ENCODE data around the gene FAIM2. TPM values are rescaled to one million over a fixed set of nuclear protein-coding genes. Genes with fewer than 3 reads are reported as not detected.
"Not testable (repeated sequence)": the region's sequence is repeated elsewhere in the genome, so short reads cannot be mapped to it uniquely, and the experiment has no call there.

The FAIM2 gene
- total RNA-seq, 1 experiment from 2014 or later, result 49.8 TPM

DNA sequence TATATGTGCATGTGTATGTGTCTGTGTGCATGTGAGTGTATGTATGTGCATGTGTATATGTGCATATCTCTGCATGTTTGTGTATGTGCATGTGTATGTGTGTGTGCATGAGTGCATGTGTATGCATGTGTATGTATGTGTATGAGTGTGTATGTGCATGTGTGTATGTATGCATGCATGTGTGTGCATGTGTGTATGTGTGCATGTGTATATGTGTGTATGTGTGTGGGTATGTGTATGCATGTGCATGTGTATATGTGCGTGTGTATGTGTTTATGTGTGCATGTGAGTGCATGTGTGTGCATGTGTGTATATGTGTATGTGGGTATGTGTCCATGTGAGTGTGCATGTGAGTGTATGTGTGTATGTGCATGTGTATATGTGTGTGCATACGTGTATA lies 24.6 kb downstream of the FAIM2 start:
- H3K4me1 ChIP-seq (ENCODE audit: low read length), result peaks cover 44% of the 10 kb centered on the region
- H3K4me3 ChIP-seq (ENCODE audit: low read length); H2AFZ ChIP-seq (ENCODE audit: low read length); H3K36me3 ChIP-seq (ENCODE audit: insufficient read depth, low read length); H3K27ac ChIP-seq (ENCODE audit: low read length); DNase-seq; H3K27me3 ChIP-seq (ENCODE audit: low read length); H3K79me2 ChIP-seq (ENCODE audit: low read length); H3K9me2 ChIP-seq (replicated peaks; ENCODE audit: insufficient read depth, low read length); H3K4me2 ChIP-seq (ENCODE audit: low read depth, low read length, poor library complexity, severe bottlenecking); H3K9me3 ChIP-seq (ENCODE audit: low read length); H3K9ac ChIP-seq (ENCODE audit: low read length); H4K20me1 ChIP-seq (ENCODE audit: insufficient read depth, low read depth, low read length): not testable (repeated sequence)

DNA sequence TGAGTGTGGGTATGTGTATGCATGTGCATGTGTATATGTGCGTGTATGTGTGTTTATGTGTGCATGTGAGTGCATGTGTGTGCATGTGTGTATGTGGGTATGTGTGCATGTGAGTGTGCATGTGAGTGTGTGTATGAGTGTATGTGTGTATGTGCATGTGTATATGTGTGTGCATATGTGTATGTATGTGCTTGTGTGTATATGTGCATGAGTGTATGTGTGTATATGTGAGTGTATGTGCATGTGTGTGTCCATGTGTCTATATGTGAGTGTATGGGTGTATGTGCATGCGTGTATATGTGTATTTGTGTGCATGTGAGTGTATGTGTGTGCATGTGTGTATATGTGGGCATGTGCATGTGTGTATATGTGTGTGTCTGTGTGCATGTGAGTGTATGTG lies 25.7 kb downstream of the FAIM2 start:
- no peak overlapping the region for H3K4me2 ChIP-seq (ENCODE audit: low read depth, low read length, poor library complexity, severe bottlenecking)
- peaks cover 44% of the 10 kb centered on the region for H3K4me1 ChIP-seq (ENCODE audit: low read length)
- no peaks in the 10 kb centered on the region for H3K79me2 ChIP-seq (ENCODE audit: low read length)
- H3K9ac ChIP-seq (ENCODE audit: low read length), result no peak overlapping the region
- H3K9me3 ChIP-seq (ENCODE audit: low read length), result no peaks in the 10 kb centered on the region
- no peaks in the 10 kb centered on the region for H3K9me2 ChIP-seq (replicated peaks; ENCODE audit: insufficient read depth, low read length)
- no peaks in the 10 kb centered on the region for H4K20me1 ChIP-seq (ENCODE audit: insufficient read depth, low read depth, low read length)
- no peak overlapping the region for H3K4me3 ChIP-seq (ENCODE audit: low read length)
- no peaks in the 10 kb centered on the region for H3K36me3 ChIP-seq (ENCODE audit: insufficient read depth, low read length)
- DNase-seq, result no peak
- no peak overlapping the region for H2AFZ ChIP-seq (ENCODE audit: low read length)
- H3K27ac ChIP-seq (ENCODE audit: low read length), result no peak overlapping the region
- no peaks in the 10 kb centered on the region for H3K27me3 ChIP-seq (ENCODE audit: low read length)

DNA sequence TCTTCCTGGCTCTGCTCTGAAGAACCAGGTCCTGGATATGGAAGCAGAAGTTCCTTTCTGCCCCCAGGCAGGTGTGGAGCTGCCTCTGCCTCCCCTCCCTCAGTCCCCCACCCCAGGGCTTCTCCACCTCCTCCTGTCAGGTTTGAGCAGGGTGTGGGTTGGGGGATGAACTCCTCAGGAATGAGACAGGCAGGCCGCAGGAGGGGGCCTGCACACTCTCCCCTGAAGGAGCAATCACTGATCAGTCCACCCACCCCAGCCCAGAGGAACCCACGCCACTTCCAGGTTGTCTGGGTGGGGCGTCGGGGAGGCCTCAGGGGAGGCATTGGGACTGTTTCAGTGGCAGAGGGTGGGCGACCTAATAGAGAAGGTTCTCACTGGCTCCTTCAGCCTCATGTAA lies 26.6 kb downstream of the FAIM2 start:
- DNase-seq, result no peak
- H3K27ac ChIP-seq (ENCODE audit: low read length), result no peak overlapping the region
- H4K20me1 ChIP-seq (ENCODE audit: insufficient read depth, low read depth, low read length), result no peaks in the 10 kb centered on the region
- no peak overlapping the region for H3K4me2 ChIP-seq (ENCODE audit: low read depth, low read length, poor library complexity, severe bottlenecking)
- no peaks in the 10 kb centered on the region for H3K9me3 ChIP-seq (ENCODE audit: low read length)
- H3K4me1 ChIP-seq (ENCODE audit: low read length), result peaks cover 44% of the 10 kb centered on the region
- H3K4me3 ChIP-seq (ENCODE audit: low read length), result no peak overlapping the region
- no peak overlapping the region for H2AFZ ChIP-seq (ENCODE audit: low read length)
- no peak overlapping the region for H3K9ac ChIP-seq (ENCODE audit: low read length)
- H3K36me3 ChIP-seq (ENCODE audit: insufficient read depth, low read length), result no peaks in the 10 kb centered on the region
- no peaks in the 10 kb centered on the region for H3K27me3 ChIP-seq (ENCODE audit: low read length)
- no peaks in the 10 kb centered on the region for H3K79me2 ChIP-seq (ENCODE audit: low read length)
- no peaks in the 10 kb centered on the region for H3K9me2 ChIP-seq (replicated peaks; ENCODE audit: insufficient read depth, low read length)

- Histone ChIP-seq H2AFZ (ENCODE audit: low read length) (no peak overlapping the region), H3K79me2 (ENCODE audit: low read length) (no peaks in the 10 kb centered on the region), H3K4me3 (ENCODE audit: low read length) (no peak overlapping the region), H3K9ac (ENCODE audit: low read length) (no peak overlapping the region), H3K9me3 (ENCODE audit: low read length) (no peaks in the 10 kb centered on the region), H3K4me2 (ENCODE audit: low read depth, low read length, poor library complexity, severe bottlenecking) (no peak overlapping the region), H4K20me1 (ENCODE audit: insufficient read depth, low read depth, low read length) (no peaks in the 10 kb centered on the region), H3K27ac (ENCODE audit: low read length) (no peak overlapping the region), H3K27me3 (ENCODE audit: low read length) (no peaks in the 10 kb centered on the region), H3K4me1 (ENCODE audit: low read length) (peaks cover 44% of the 10 kb centered on the region), H3K36me3 (ENCODE audit: insufficient read depth, low read length) (no peaks in the 10 kb centered on the region), H3K9me2 (replicated peaks; ENCODE audit: insufficient read depth, low read length) (no peaks in the 10 kb centered on the region)
- no peak for DNase-seq
These were observed 27.6 kb downstream of the FAIM2 start for GRCh38 chr12:49876070-49876469.

DNA sequence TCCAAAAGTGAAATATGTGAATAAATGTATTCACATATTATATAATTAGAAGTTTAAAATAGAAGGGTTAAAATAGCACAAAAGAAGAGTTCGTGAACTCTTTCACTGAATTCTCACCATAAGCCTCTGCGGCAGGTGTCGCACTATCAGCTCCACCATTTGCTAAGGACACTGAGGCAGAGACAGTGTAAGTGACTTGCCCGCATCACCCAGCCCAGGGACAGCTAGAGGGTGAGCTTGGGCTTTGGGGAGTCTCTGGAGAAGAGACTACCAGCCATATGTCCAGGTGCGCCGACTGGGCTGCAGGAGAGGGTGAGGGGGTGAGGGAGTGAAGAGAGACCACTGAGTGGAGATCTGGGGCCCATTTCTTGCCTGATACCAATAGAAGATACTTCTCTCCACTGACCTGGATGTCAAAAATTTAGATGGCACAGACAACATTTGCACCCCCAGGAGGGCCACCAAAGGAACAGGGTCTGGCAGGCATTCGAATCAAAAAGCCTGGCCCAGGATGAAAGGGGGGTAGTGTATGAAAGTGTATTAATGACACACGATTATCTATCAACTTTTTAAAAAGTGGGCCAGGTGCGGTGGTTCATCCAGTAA lies 28.5 kb downstream of the FAIM2 start:
- H3K36me3 ChIP-seq (ENCODE audit: insufficient read depth, low read length), result no peaks in the 10 kb centered on the region
- no peak for DNase-seq
- H3K79me2 ChIP-seq (ENCODE audit: low read length), result no peaks in the 10 kb centered on the region
- no peak overlapping the region for H3K4me3 ChIP-seq (ENCODE audit: low read length)
- peaks cover 52% of the 10 kb centered on the region for H3K4me1 ChIP-seq (ENCODE audit: low read length)
- no peaks in the 10 kb centered on the region for H3K27me3 ChIP-seq (ENCODE audit: low read length)
- H3K9me2 ChIP-seq (replicated peaks; ENCODE audit: insufficient read depth, low read length), result no peaks in the 10 kb centered on the region
- H3K4me2 ChIP-seq (ENCODE audit: low read depth, low read length, poor library complexity, severe bottlenecking), result no peak overlapping the region
- H4K20me1 ChIP-seq (ENCODE audit: insufficient read depth, low read depth, low read length), result no peaks in the 10 kb centered on the region
- no peak overlapping the region for H3K9ac ChIP-seq (ENCODE audit: low read length)
- peak overlapping the region; percentile 95 for H3K27ac ChIP-seq (ENCODE audit: low read length)
- no peaks in the 10 kb centered on the region for H3K9me3 ChIP-seq (ENCODE audit: low read length)
- H2AFZ ChIP-seq (ENCODE audit: low read length), result no peak overlapping the region

DNA sequence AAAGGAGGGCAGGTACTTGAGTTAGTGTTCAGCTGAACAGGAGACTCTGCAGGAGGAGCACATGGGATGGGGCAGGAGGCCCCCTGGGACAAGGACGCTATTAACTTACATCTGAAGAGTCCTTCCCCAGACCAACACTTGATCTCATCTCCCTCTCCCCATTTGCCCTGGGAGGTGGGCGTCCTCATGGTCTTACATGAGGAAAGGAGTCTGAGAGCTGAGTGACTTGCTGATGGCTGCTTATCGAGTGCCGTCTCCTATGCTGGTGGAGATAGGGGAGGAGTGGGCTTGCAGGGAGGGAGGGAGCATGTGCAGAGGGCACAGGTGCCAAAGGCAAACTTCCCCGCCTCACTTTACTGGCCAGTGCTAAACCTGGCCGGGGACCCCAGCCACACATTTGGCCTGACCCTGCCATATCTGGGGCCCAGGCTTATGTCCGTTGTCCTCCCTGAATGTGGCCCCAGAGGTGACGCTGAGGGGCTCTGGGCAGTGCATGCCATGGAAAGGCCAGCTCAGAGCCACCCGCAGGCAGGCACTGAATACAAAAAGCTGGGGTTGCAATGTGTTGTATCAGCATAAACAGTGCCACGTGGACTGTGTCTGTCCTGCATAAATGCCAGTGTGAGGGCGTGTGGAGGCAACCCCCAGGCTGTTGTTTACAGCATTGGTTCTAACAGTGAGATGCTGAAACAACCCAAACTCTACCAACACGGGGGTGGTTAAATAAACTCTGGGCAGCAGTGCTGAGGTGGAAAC lies 29.4 kb downstream of the FAIM2 start:
- DNase-seq, result no peak

DNA sequence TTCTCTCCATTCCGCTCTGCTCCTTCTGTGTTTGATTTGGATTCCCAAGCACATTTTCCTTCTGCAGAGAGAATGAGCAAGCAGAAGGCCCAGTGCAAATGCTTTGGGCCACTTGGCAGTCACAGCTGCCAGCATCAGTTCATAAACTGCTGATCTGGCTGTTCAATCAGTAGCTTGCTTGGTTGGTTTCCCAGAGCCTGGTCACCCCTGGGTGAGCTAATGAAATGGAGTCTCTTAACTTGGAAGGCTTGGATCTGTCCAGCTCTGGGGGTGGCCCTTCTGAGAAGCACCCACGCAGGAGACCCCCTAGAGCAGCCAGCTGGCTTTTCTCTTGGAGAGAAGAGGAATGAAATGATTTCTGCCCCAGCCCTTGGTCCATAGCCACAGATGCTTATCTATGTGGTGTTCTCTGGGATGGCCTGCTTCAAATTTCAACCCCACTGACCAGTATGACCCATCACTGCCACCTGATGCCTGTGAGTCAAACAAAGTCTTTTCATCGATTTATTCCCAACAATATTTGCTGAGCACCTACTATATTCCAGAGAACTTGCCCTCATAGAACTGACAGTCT lies 30.3 kb downstream of the FAIM2 start:
- Histone ChIP-seq H4K20me1 (ENCODE audit: insufficient read depth, low read depth, low read length) (no peaks in the 10 kb centered on the region), H2AFZ (ENCODE audit: low read length) (no peak overlapping the region), H3K79me2 (ENCODE audit: low read length) (no peaks in the 10 kb centered on the region), H3K9me3 (ENCODE audit: low read length) (no peaks in the 10 kb centered on the region), H3K27ac (ENCODE audit: low read length) (peak overlapping the region; percentile 95), H3K27me3 (ENCODE audit: low read length) (no peaks in the 10 kb centered on the region), H3K36me3 (ENCODE audit: insufficient read depth, low read length) (no peaks in the 10 kb centered on the region), H3K4me1 (ENCODE audit: low read length) (peaks cover 70% of the 10 kb centered on the region), H3K9me2 (replicated peaks; ENCODE audit: insufficient read depth, low read length) (no peaks in the 10 kb centered on the region), H3K4me2 (ENCODE audit: low read depth, low read length, poor library complexity, severe bottlenecking) (peak overlapping the region; percentile 52), H3K9ac (ENCODE audit: low read length) (peak overlapping the region; percentile 56), H3K4me3 (ENCODE audit: low read length) (no peak overlapping the region)
- DNase-seq, result no peak

More for the DNA sequence above, 29.4 kb downstream of the FAIM2 start:
- no peaks in the 10 kb centered on the region for H3K27me3 ChIP-seq (ENCODE audit: low read length)
- H4K20me1 ChIP-seq (ENCODE audit: insufficient read depth, low read depth, low read length), result no peaks in the 10 kb centered on the region
- H3K36me3 ChIP-seq (ENCODE audit: insufficient read depth, low read length), result no peaks in the 10 kb centered on the region
- no peak overlapping the region for H3K4me3 ChIP-seq (ENCODE audit: low read length)
- peaks cover 61% of the 10 kb centered on the region for H3K4me1 ChIP-seq (ENCODE audit: low read length)
- peak overlapping the region; percentile 95 for H3K27ac ChIP-seq (ENCODE audit: low read length)
- H3K4me2 ChIP-seq (ENCODE audit: low read depth, low read length, poor library complexity, severe bottlenecking), result peak overlapping the region; percentile 52
- H3K9ac ChIP-seq (ENCODE audit: low read length), result peak overlapping the region; percentile 56
- no peak overlapping the region for H2AFZ ChIP-seq (ENCODE audit: low read length)
- H3K9me3 ChIP-seq (ENCODE audit: low read length), result no peaks in the 10 kb centered on the region
- H3K9me2 ChIP-seq (replicated peaks; ENCODE audit: insufficient read depth, low read length), result no peaks in the 10 kb centered on the region
- H3K79me2 ChIP-seq (ENCODE audit: low read length), result no peaks in the 10 kb centered on the region

DNA sequence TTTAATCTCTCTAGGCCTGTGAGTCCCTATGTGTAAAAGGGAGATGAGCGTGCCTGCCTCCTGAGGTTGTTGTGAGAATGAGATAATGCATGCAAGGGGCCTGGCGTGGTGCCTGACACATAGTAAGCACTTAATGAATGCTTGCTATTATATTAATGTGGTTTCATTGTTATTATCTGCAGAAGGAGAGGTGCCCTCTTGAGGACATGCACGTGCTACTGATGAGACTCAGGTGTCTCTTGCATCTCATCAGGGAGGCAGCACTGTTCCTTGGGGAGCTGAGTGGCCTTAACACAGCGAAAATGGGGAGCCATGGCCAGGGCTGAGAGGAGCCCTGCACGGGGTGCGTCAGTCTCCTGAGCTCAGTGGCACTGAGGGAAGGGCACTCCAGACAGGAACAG lies 30.9 kb downstream of the FAIM2 start:
- H3K4me1 ChIP-seq (ENCODE audit: low read length), result peaks cover 77% of the 10 kb centered on the region
- peak overlapping the region; percentile 95 for H3K27ac ChIP-seq (ENCODE audit: low read length)
- no peak overlapping the region for H2AFZ ChIP-seq (ENCODE audit: low read length)
- no peaks in the 10 kb centered on the region for H4K20me1 ChIP-seq (ENCODE audit: insufficient read depth, low read depth, low read length)
- H3K9me3 ChIP-seq (ENCODE audit: low read length), result no peaks in the 10 kb centered on the region
- H3K4me3 ChIP-seq (ENCODE audit: low read length), result no peak overlapping the region
- peak overlapping the region; percentile 65 for H3K9ac ChIP-seq (ENCODE audit: low read length)
- DNase-seq, result peak; percentile 88
- H3K27me3 ChIP-seq (ENCODE audit: low read length), result no peaks in the 10 kb centered on the region
- no peaks in the 10 kb centered on the region for H3K79me2 ChIP-seq (ENCODE audit: low read length)
- H3K9me2 ChIP-seq (replicated peaks; ENCODE audit: insufficient read depth, low read length), result no peaks in the 10 kb centered on the region
- H3K36me3 ChIP-seq (ENCODE audit: insufficient read depth, low read length), result no peaks in the 10 kb centered on the region
- H3K4me2 ChIP-seq (ENCODE audit: low read depth, low read length, poor library complexity, severe bottlenecking), result peak overlapping the region; percentile 52
